Peyer's patch (tissue), 4 donors: Measurements from ENCODE around the gene SEC14L6.

Experiments used
- POLR2A ChIP-seq, 2 donors: fragments of 450-650 bp; IDR thresholded peaks; one replicate each; pipeline ENCODE4 v1.5.1; 2017; ENCODE audit warnings: antibody characterized with exemption in 2 of 2, mild to moderate bottlenecking in 2 of 2, moderate library complexity in 2 of 2
- TF ChIP-seq, protein P1 (sequence below), 6 experiments: fragments of 450-650 bp in 4 of 6; fragments of 200-600 bp in 2 of 6; sonication (generic) in 1 of 6; IDR thresholded peaks; one replicate each; pipeline ENCODE4 v1.5.1; 2017 to 2019; ENCODE audit warnings: antibody characterized with exemption in 6 of 6, mild to moderate bottlenecking in 3 of 6, moderate library complexity in 1 of 6

DNA sequence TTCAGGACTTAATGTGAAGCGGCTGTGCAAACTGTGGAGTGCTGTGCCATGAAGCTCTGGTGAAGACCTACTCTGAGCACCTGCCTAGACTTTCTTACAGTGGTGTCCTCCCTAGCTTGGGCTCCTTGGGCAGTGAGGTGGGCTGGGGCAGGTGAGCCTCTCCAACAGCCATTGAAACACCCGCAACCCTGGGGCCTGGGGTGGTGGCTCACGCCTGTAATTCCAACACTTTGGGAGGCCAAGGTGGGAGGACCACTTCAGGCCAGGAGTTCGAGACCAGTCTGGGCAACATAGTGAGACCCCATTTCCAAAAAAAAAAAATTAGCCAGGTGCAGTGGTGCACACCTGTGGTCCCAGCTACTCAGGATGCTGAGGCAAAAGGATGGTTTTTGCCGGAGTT, 60.4 kb downstream of the SEC14L6 start:
- TF ChIP-seq, protein P1, sequence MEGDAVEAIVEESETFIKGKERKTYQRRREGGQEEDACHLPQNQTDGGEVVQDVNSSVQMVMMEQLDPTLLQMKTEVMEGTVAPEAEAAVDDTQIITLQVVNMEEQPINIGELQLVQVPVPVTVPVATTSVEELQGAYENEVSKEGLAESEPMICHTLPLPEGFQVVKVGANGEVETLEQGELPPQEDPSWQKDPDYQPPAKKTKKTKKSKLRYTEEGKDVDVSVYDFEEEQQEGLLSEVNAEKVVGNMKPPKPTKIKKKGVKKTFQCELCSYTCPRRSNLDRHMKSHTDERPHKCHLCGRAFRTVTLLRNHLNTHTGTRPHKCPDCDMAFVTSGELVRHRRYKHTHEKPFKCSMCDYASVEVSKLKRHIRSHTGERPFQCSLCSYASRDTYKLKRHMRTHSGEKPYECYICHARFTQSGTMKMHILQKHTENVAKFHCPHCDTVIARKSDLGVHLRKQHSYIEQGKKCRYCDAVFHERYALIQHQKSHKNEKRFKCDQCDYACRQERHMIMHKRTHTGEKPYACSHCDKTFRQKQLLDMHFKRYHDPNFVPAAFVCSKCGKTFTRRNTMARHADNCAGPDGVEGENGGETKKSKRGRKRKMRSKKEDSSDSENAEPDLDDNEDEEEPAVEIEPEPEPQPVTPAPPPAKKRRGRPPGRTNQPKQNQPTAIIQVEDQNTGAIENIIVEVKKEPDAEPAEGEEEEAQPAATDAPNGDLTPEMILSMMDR (IDR thresholded peaks at IDR 0.05) = no peak
- TF ChIP-seq POLR2A (IDR thresholded peaks at IDR 0.05) = no peak
